Activated CD8-positive, alpha-beta memory T cell treated with anti-CD3 and anti-CD28 coated beads for 4 hours (primary cell): ENCODE data around the gene CC2D1A.

Experiments
- DNase-seq, 2 donors: peaks; one replicate each; pipeline ENCODE4 v3.0.0-alpha.2; 2020; ENCODE audit warnings: low read depth in 2 of 2

Gene CC2D1A

DNA sequence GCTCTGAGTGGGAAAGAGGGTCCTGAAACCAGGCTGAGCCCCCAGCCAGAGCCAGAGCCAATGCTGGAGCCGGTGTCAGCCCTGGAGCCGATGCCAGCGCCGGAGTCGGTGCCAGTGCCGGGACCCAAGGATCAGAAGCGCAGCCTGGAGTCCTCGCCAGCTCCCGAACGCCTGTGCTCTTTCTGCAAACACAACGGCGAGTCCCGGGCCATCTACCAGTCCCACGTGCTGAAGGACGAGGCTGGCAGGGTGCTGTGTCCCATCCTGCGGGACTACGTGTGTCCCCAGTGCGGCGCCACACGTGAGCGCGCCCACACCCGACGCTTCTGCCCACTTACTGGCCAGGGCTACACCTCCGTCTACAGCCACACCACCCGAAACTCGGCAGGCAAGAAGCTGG is 28.7 kb upstream of the CC2D1A start:
- DNase-seq: no peak

DNA sequence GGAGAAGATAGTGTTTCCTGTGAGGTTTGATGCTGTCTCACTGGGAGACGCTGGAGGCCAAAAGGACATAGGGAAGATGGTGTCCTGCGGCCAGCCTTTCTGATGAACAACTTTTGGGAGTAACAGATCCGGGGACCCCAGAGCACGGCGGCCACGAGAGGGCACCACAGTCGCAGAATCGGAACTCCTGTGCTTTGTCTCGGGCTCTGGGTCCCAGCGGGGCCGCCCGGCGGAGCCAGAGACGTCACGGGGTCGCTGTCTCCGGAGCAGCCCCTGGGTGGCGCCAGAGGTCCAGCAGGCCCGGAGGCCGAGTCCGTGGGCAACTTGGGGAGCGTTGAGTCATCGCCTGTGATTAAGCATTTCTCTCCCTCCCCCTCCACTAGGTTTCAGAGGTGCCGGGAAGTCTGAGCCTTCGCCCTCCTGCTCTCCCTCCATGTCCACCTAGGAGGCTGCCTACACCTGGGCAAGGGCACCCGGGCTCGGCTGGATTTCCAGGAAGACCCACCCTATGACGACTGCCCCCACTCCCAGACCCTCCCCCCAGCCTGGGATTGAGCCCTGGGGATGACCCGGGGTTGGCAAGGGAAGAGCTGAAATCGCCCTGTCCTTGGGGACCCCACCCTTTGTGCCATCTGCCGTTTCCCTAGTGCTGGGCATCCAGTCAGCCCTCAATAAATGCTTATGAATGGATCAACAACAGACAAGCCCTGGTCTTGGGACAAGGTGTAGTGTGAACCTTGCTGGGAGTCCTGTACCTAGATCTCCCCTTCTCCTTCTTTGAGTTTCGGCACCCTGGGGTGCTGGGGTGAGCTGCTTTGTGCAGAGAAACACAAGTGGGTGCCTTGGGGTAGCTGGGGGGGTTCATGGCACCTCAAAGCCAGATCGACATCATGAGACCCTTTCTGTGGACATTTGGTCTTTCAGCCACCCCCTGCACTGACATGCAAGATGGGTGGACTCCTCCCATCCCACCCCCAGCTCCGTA is 25.6 kb upstream of the CC2D1A start:
- DNase-seq: peak; percentile 96 to 98

DNA sequence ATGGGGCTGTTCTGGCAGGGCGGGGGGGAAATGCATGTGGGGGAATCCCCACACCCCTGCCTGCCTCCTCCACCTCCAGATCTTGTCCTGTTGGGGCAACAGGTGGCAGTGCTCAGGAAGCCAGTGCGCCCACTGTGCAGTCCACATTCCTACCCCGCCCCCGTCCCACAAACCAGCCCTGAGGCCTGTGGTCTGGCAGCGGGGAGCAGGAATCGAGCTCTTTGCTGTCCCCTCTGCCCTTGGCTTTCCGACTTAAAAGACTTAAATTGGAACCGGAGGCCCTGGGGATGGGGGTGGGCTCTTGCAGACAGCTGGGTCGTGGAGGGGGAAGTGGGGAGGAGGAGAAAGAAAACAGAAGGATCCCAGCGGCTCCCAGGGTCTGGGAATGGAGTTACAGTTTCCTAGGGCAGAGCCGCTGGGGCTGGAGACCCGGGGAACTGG is 24.7 kb upstream of the CC2D1A start:
- DNase-seq: no peak

DNA sequence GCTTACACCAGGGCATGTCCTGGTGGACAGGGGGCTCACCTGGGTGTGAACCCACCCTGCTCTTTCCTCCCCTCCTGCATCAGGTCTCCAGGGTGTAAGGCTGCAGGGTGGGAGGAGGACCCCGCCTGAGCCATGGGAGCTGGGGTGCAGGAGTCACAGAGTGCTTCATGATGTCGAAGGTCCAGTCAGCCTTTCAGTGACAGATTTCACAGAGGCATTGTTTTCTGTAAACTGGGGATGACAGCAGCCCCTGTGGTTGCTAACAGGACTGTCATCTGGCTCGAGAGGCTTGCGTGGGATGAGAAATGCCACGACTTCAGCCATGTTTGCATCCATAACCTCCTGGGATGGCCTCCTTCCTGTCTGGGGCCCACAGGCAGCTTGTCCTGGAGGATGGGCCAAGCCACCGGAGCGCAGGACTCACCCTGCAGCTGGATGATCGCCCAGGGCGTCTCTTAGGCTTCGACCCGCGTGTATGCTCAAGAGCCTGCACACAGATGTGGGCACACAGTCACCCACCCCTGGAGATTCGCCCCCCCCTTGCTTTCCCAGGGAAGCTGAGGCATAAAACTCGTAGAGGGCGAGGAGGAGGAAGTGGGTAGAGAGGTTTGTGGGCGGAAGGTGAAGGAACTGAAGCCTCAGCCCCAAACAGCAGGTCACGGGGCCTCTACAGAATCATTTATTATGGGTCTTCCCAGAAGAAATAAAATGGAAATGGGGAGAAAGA is 24.1 kb upstream of the CC2D1A start:
- peak in 1 of 2 donors; percentile 32 for DNase-seq

DNA sequence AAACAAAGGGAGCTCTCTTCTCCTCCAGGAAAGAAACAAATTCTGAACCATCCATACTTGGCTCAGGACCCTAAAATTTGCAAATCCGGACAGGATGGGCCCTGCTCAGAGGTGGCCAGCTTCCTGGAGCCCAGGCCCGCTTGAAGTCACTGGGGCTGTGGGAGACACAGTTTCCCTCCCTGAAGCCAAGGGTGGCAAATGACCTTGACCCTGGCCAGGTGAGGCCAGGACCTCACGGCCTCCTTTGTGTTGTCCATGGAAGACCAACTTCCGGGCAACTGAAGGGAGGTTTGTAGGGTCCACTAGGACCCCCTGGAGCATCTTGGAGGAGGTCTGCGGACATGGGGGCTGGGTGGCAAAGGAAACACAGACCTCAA is 23.6 kb upstream of the CC2D1A start:
- DNase-seq: no peak

DNA sequence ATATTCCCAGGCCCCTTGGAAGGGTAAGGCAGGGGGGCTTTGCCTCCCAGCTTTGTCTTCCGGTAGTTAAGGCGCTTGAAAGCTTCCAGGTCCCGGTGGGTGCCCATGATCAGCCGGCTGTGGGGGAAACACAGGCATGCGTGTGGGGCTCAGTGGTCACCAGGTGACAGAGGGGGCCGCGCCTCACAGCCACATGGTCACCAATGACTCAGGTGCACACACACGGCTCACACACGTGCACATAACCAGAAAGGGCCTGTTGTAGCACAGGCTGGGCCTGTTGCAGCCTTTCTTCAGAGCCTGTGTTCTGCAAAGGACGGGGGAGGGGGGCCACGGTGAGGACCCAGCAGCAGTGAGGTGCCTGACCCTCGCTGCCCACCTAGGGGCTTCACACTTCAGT is 23.2 kb upstream of the CC2D1A start:
- DNase-seq: no peak

DNA sequence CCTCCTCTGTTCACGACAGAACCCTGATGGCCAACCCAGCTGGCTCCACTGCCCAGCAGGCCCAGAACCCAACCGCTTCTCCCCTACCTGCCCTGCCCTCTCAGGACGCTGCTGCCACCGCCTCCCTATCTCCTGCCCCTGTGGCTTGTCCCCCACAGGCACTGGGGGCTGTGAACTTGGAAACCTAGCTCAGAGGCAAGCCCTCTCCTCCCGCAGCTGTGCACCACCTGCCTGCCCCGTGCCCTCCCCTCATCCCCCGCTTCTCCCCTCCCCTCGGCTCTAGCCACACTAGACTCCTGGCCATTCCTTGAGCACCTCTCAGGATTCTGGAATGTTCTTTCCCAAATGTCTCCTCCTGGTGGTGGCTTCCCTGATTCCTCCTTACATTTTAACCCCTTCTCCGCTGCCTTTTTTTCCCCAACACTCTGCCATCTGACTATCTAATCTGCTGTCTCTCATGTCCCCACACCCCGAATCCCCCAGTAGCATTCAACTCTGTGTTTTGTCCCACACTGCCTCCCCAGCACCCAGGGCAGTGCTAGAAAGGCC is 22.4 kb upstream of the CC2D1A start:
- DNase-seq: no peak

DNA sequence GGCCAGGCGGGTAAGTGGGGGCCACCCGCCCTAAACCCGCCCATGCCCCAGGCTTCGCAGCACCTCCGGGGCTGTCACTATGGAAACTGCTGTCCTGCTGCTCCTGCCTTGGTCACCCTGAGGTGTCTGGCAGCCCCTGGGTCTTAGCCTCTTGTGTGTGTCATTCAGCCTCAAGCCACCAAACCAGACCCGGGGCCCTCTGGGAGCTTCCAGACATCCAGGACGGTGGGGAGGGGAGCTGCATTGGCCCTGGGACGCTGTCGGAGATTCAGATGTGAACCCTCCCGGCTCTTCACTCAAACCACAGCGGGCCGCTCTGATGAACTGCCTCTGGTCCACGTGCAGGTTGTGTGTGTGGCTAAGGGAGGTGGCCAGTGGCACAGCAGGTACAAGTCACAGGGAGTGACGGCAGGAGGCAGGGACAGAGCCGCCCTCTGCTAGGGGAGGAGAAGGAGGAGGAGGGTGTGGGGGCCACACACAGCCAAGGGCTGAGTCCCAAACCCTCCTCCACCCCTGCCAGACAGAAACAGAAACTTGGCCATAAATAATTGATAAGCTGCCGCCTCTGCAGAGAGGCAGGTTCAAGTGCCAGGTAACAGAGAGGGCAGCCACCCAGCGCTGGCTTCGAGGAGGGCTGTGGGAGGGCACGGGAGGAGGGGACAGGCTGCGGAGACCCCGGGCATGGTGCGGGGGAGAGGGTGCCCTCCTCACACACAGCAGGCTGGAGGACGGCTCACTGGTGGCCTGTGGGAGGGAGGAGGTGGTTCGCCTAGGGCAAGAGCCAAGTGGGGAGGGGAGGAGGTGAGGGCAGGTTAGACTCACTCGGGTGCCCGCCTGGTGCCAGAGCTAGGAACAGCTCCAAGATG is 21.0 kb upstream of the CC2D1A start:
- DNase-seq: no peak

DNA sequence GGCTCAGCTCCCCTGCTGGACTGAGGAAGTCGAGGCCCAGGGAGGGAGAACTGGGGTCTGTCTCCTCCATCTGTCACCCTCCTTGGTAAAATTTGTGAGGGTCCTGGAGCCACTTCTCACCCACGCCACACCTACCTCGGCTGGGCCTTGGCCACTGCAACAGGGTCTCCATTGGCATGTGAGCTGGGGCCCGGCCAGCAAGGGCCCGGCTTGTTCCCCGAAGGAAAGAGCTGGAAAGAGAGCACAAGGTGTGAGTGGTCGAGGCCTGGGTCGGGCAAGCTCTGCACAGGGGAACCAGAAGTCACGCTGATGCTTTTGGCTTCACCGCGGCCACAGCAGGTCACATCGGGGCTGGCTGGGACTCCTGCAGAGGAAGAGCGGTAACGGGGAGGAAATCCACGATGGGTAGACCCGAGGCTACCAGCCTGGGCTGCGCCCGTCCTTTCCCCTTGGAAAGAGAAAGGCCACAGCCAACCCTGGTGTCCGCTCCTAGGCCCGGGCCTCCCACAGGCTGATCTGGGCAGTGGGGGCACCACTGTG is 20.1 kb upstream of the CC2D1A start:
- no peak for DNase-seq

DNA sequence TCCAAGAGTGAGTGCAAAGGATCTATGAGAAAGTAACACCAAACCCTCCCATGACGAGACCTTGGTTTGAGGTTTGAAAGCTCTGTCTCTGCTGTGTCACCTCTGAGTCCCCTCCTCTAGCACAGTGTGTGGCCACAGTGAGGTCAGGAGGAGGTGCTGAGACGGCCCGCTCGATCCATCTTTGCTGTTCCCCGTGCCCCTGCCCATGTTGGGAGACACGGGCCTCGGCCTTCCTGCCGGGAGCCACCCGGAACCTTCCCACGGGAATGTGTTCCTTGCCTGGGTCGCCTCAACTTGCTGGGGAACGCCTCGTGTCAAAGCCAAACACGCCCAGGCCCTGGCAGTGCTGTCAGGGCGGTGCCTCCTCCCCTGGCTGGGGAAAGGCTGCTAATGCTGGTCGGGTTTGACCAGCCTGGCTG is 19.0 kb upstream of the CC2D1A start:
- DNase-seq: no peak

DNA sequence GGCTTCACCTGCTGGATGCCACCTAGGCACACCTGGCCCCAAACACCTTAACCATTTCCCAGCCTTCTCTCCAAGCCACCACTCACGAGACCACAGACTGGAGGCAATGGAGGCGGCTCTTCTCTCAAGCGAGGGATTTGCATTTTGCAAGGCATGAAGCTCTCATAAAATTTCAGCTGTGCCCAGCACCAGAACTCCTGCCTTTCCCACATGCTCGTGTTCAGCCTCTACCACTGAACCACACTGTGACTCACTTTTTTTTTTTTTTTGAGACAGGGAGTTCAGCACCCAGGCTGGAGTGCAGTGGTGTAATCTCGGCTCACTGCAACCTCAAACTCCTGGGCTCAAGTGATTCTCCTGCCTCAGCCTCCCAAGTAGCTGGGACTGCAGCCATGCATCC is 18.5 kb upstream of the CC2D1A start:
- DNase-seq: no peak

DNA sequence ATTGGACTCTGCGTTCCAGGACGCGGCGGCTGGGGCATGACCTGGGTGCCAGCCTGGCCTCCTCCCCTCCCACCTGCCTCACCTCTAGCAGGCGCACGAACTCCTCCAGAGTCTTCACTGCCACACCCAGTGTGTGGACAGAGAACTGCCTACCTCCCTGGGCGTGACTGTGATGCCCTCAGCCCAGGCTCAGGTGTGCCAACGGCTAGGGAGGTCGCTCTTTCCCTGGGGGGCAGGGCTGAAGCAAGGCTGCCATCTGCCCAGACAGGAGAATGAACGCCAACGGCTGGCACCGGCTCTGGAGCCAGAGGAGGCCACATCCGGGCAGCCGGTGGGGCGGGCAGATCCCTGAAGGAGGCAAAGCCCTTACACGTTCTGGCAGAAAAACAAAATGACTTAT is 17.7 kb upstream of the CC2D1A start:
- DNase-seq: no peak

DNA sequence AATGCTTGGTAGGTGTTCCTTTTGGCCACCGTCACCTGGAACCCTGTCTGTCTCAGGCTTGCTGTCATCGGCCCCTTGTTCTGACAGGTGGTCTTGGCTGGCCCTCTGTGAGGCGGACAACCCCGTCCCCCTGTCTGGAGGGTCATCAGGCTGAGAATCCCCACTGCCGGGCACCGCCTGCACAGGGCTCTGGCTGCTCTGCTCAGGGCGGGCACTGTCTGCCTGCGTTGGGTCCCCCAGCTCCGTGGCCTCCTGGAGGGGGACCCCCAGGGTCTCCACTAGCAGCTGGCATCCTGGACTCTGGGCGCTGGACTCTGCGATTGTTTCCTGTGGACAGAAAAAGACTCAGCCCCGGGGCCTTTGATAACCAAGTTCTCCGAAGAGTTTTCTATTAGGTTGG is 15.9 kb upstream of the CC2D1A start:
- no peak for DNase-seq

DNA sequence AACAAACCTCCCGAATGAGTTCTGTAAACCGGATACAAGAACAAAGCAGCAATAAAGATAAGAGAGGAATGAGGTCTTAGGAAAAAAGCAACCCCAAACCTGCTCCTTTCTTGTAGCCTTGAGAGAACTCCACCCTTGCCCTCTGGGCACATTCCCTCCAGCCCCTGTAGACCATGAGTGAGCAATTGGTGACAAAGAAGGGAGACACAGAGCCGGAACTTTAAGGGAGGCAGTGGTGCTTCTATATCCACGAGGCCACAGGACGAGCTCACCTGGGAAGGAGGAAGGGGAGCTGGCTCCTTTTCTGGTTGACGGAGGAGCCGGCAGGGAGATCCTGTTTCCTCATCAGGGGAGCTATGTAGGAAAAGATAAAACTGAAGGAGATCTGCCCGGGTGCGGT is 13.1 kb upstream of the CC2D1A start:
- DNase-seq: no peak

DNA sequence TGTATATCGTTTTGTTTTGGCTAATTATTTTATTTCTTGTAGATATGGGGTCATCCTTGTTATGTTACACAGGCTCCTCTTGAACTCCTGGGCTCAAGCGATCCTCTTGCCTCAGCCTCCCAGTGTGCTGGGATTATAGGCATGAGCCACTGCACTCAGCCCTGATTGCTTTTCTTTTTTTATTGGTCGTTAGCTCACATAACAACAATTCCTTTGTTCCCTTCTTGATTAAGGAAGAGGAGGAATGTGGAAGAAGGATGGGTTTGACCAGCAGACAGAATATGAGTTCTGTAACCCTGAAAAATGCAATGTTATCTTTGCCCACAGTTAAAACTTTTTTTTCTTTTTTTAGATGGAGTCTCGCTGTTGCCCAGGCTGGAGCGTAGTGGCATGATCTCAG is 11.4 kb upstream of the CC2D1A start:
- no peak for DNase-seq

DNA sequence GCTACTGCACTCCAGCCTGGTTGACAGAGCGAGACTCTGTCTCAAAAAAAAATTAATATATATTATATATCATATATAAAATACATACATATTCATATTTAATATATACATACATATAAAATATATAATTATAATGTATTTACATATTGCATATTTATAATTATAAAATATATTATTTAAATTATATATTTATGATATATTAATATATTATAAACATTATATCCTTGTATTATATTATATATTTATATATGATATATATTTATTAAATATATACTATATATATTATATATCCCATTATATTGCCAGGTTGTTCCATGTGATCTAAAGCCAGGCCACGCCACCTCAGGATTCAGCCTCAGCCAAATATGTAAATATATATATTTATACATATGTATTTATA is 9.8 kb upstream of the CC2D1A start:
- DNase-seq: no peak

DNA sequence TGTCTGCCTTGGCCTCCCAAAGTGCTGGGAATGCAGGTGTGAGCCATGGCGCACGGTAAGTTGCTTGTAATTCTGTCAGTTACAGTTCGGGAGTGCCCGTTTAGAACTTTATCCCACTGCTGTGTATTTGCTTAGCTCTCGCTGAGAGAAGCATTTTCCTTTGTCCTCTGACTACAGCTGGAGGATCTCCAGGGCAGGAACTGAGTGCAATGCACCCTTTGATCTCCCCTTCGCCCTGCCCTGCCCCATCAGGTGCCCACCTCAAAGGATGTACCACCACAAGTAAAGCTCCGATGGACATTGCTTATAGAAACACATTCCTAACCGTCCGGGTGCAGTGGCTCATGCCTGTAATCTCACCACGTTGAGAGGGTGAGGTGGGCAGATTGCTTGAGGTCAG is 6.6 kb upstream of the CC2D1A start:
- no peak for DNase-seq

DNA sequence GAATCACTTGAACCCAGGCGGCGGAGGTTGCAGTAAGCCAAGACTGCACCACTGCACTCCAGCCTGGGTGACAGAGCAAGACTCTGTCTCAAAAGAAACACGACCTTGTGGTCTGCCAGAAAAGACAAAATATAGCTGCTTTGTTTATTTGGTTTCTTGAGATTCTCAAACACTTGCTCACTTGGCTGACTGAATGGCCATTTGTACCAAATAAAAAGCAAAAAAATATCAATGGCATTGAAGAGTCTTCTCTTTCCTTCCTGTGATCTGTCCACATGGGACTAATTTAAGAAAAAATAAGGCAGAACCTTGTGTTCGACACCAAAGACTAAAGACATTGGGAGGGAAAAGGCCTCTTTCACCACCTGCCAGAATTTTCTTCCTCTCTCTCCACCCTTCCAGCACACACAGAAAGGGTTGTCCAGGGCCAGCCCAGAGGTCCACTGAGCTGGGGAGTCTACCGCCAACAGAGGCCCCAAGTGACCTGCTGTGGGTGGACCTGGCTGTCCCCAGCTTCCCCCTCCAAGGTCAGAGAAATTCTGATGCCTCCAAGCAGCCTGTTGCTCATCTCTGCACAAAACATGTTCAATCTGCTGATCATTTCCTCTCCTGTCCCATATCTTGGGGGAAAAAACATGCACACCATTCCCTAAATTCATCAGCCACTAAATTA is 6.0 kb upstream of the CC2D1A start:
- no peak for DNase-seq

DNA sequence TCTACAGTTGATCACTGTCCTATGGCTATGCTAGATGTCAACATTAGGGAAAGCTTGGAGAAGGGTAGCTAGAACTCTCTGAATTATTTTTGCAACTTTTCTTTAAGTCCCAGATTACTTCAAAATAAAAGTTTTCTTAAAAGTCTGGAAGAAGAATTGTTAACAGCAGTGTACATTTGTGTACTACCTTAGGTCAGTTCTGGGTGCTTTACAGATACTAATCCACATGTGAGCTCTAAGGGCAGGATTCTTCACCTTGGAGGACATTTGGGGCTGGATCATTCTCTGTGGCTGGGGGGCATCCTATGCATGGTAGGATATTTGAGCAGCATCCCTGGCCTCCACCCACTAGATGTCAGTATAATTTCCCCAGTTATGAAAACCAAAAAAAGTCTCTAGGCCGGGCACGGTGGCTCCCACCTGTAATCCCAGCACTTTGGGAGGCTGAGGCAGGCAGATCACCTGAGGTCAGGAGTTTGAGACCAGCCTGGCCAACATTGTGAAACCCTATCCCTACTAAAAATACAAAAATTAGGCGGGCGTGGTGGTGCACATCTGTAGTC is 2.9 kb upstream of the CC2D1A start:
- DNase-seq: no peak

DNA sequence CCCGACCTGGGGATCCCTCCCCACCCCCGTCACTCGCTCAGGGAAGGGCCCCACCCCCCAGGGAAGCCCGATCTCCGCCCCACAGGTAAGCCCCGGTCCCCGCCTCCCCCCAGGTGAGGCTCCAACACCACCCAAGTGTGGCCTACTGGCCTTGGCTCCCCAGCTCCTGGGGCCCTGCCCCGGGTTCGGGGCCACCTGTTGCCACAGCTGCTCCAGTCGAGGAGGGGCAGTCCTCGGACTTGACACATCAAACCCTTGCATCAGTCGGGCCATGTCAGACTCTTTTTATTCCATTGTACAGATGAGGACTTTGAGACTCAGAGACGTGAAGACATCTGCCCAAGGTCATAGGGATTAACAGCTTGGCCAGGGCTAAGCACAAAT is 512 bp downstream of the CC2D1A start:
- DNase-seq: no peak

DNA sequence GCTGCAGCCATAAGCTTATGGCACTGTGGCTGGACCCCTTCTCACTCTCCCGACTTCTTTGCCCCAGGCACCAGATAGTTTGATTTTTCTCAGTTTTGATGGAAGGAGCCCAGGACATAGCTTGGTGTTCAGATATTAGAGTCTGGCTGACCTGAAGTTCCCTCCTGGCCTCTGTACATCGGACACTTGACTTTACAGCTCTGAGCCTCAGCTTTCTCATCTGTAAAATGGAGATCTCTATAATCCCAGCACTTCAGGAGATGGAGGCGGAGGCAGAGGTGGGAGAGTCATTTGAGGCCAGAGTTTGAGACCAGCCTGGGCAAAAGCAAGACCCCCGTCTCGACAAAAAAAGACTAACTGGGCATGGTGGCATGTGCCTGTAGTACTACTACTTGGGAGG is 909 bp downstream of the CC2D1A start:
- no peak for DNase-seq
